ENCODE data around the gene MKKS. TPM values are rescaled to one million over a fixed set of nuclear protein-coding genes. Genes with fewer than 3 reads are reported as not detected.

The MKKS gene
- polyA plus RNA-seq, 1 donor (not counting 4 experiments of a cell fraction or from before 2014, with no cell fraction given), result 24.8 TPM

DNA sequence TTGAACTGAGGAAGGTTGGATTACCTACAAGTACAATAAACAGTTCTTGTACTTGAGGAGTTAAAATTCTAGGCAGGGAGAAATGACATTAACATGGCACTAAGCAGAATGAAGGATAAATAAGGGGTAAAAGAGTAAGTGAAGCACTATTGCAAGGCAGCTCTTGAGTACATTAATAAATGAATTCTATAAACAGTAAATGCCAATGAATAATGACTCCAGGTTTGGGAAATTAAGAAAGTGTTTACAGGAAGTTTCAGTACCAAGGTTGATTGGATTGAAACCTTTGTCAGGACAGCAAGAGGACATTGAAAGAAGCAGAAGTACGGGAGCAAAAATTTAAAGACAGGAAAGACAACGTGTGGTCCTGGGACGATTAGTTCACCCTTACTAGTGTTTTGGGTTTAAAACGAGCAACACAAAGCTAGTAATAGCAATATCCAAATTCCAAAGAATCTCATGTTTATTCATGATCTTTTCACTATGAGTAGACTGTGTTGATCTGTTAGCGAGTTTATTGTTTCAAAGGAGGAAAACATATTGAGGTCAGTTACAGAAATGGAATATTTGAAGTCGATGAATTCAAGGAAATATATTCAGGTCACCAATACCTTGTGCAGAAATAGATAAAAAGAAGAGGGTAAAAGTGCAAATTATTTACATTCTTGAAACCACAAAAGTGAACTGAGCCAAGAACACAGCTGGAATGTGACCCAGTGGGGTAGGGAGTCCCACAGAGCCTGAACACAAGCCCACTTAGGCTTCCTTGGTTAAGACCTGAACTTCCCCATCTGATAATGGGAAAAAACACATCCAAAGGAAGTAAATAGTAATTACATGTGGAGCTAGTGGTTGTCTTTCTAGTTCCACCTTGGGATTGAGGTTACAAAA, 80.8 kb downstream of the MKKS start:
- H4K20me1 ChIP-seq (ENCODE audit: control insufficient read depth, extremely low read depth, insufficient read depth, low read length), result no peaks in the 10 kb centered on the region
- DNase-seq (ENCODE audit: low read depth, low spot score) (no peak), FAIRE-seq (no peak)
- no peaks in the 10 kb centered on the region for H3K79me2 ChIP-seq (ENCODE audit: control insufficient read depth, insufficient read depth, low read length)
- TF ChIP-seq, protein P1, sequence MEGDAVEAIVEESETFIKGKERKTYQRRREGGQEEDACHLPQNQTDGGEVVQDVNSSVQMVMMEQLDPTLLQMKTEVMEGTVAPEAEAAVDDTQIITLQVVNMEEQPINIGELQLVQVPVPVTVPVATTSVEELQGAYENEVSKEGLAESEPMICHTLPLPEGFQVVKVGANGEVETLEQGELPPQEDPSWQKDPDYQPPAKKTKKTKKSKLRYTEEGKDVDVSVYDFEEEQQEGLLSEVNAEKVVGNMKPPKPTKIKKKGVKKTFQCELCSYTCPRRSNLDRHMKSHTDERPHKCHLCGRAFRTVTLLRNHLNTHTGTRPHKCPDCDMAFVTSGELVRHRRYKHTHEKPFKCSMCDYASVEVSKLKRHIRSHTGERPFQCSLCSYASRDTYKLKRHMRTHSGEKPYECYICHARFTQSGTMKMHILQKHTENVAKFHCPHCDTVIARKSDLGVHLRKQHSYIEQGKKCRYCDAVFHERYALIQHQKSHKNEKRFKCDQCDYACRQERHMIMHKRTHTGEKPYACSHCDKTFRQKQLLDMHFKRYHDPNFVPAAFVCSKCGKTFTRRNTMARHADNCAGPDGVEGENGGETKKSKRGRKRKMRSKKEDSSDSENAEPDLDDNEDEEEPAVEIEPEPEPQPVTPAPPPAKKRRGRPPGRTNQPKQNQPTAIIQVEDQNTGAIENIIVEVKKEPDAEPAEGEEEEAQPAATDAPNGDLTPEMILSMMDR (optimal IDR thresholded peaks at IDR 0.05 in 1 of 3, IDR thresholded peaks at IDR 0.05 in 1 of 3, conservative IDR thresholded peaks at IDR 0.05 in 1 of 3; ENCODE audit: extremely low read depth in 1 of 3, insufficient read depth in 2 of 3, low read length in 3 of 3), result no peak
- TF ChIP-seq EZH2 (IDR thresholded peaks at IDR 0.05; ENCODE audit: low read length), result no peak
- no peaks in the 10 kb centered on the region for H3K27me3 ChIP-seq (ENCODE audit: control insufficient read depth, extremely low read depth, insufficient read depth, low read length)
- no peak overlapping the region for H3K4me2 ChIP-seq (ENCODE audit: control insufficient read depth, extremely low read depth, insufficient read depth, low read depth, low read length)
- H3K36me3 ChIP-seq (ENCODE audit: control insufficient read depth in 2 of 2, extremely low read depth in 1 of 2, insufficient read depth in 2 of 2, low read length in 2 of 2), result no peaks in the 10 kb centered on the region
- no peaks in the 10 kb centered on the region for H3K4me1 ChIP-seq (ENCODE audit: control insufficient read depth, extremely low read depth, insufficient read depth, low read length)
- dilution Hi-C loops (cut with MboI; ENCODE audit: extremely low pct_ligation_motif_present, low sequenced_read_pairs), result no loop called here
- no peak overlapping the region for H3K4me3 ChIP-seq (ENCODE audit: control insufficient read depth in 2 of 3, extremely low read depth in 1 of 3, insufficient read depth in 2 of 3, low read depth in 1 of 3, low read length in 3 of 3)
- H3K9me3 ChIP-seq (ENCODE audit: control insufficient read depth, low read depth, low read length), result no peaks in the 10 kb centered on the region
- no peak overlapping the region for H3K27ac ChIP-seq (ENCODE audit: control insufficient read depth, insufficient read depth, low read length)
- no peak overlapping the region for H2AFZ ChIP-seq (ENCODE audit: control insufficient read depth, low read length)
- no peak overlapping the region for H3K9ac ChIP-seq (ENCODE audit: control insufficient read depth, extremely low read depth, insufficient read depth, low read length)
- H3K9me1 ChIP-seq (ENCODE audit: control insufficient read depth, extremely low read depth, insufficient read depth, low read length), result no peaks in the 10 kb centered on the region

Other genes with a start within 250 kb of the MKKS start
- not detected in 3 replicates for gene SNAP25, start 215.4 kb downstream of the MKKS start, polyA plus RNA-seq
- 2.6 to 3.3 TPM (median 3.0 TPM) in 3 replicates for gene SLX4IP, start 1.1 kb upstream of the MKKS start, polyA plus RNA-seq
- 82.1 to 117 TPM (median 84.2 TPM) in 3 replicates for gene JAG1, start 239.8 kb upstream of the MKKS start, polyA plus RNA-seq